ENCODE measurements around the gene KCNQ2.
A peak's percentile ranks its signal among the peaks of the same experiment; 100 is the strongest.
"Not testable (repeated sequence)": the region's sequence is repeated elsewhere in the genome, so short reads cannot be mapped to it uniquely, and the experiment has no call there.

KCNQ2 gene

GRCh38 chr20:63381781-63382431 is 90.5 kb downstream of the KCNQ2 start:
- DNase-seq: peak; percentile 90

- no peak for DNase-seq
These were observed 92.0 kb downstream of the KCNQ2 start for GRCh38 chr20:63380346-63380870.

- not testable (repeated sequence) for DNase-seq
These were observed 92.6 kb downstream of the KCNQ2 start for GRCh38 chr20:63379872-63380271.

- DNase-seq: no peak
These were observed 93.2 kb downstream of the KCNQ2 start for GRCh38 chr20:63379296-63379695.

DNA sequence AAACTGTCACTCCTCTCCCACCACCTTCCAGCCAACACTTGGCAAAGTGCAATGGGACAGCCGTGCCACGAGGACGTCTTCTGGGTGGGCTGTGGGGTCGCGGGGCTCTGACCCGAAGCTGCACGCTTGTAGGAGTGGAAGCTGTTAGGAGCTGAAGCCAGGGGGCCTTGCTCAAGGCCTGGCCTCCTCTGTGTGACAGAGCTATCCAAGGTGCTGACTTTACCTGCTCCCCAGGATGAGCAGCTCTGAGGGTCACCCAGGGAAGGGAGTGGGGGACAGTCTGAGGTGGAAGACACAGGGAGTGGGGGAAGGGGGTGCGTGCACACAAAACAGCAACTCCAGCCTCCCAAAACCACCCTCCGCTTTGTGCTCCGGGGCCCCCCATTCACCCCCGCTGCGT is 93.8 kb downstream of the KCNQ2 start:
- peak; percentile 56 for DNase-seq

- DNase-seq: peak; percentile 91
These were observed 94.5 kb downstream of the KCNQ2 start for GRCh38 chr20:63377951-63378381.

DNA sequence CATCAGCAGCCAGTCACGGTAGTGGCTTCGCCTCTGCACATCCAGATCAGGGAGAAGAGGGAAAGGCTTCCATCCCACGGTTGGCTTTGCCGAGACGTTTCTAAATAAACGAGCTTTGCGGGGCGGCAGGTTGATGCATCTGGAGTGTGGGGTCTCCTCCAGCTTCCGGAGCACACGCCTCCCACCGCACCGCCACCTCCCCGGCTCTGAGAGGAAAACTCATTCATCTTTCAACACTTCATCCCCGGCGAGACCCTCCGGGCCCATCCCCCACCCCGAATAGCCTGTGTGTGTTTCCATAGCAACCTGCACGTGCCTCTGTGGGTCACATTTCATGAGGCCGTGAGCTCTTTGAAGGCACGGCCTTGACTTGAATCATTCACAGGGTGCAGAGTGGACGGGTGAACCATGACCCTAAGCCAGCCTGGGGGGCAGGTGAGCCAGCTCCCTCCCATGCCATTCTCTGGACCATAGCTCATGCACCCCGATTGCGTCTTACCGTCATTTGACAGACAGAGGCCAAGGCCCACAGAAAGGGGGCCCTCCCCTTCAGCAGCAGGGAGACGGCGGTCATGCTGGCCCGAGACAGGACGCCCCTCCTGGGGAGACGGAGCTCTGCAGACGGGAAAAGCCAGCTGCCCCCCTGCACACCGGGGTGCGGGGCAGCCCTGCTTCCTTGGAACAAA is 95.1 kb downstream of the KCNQ2 start:
- peak; percentile 94 for DNase-seq

DNA sequence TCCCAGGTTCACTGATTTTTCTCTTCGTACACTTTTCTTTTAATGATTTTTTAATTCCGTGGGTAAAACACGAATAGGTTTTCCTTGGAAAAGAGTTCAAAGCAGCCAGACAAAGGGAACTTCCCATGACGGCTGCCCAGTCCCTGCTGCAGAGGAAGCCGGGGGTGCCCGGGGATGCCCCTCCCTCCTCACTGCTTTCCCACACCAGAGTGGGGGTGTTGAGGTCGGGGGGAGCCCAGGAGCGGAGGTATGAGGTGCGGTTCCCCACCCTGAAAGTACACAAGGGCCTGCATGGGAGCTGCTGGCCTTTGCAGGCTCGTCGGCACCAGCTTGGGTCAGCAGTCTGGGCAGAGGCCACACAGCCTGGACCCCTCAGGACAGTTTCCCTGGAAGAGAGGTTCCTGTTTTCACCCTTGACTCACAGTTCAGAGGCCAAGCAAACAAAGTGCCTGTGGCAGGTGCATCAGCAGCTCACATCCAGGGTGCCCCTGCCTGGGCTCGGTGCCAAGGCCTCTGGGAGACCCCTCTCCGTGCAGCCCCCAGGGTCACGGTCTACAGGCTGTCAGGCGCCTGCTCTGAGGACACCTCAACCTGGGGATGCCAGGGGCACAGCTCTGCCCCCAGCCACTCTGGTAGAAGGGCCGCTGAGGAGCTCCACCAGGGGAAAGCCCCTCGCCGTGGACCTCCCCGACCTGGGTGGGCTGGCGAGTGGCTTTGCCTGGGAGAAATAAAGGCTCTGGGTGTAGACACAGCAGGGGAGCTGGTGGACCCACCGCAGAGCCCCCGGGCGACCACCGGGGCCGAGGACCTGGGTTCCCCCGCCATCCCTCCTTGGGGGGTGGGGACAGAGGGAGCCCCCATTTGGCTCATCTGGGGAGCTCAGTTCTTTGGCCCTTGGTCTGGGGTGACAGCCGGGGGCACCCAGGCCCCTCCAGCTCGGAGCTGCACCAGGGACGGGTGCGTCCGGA is 95.9 kb downstream of the KCNQ2 start:
- DNase-seq: peak; percentile 43

GRCh38 chr20:63375438-63375837 is 97.0 kb downstream of the KCNQ2 start:
- no peak for DNase-seq

DNA sequence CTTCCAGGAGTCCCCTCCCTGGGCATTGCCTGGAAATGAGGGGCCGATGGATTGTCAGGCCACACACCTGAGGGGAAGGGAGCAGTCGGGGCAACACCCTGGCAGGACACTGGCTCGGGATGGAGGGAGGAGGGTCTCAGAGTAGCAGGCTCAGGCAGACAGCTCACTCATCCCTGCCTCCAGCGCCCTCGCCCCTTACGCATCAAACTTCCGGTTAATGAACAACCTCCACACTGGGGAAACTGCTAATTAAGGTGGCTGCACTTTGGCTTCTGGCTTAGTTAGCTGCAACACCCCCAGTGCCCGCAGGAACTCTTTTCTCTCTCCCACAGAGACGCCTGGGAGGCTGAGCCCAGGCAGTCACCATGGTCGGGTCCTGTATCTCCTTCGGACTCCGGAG is 98.0 kb downstream of the KCNQ2 start:
- DNase-seq: no peak

- no peak for DNase-seq
These were observed 98.5 kb downstream of the KCNQ2 start for GRCh38 chr20:63373996-63374395.

GRCh38 chr20:63372971-63373885 is 99.2 kb downstream of the KCNQ2 start:
- peak; percentile 39 for DNase-seq

GRCh38 chr20:63371291-63371865 is 101.1 kb downstream of the KCNQ2 start:
- DNase-seq: peak; percentile 47

GRCh38 chr20:63370618-63371187 is 101.8 kb downstream of the KCNQ2 start:
- DNase-seq: no peak

- no peak for DNase-seq
These were observed 102.5 kb downstream of the KCNQ2 start for GRCh38 chr20:63369724-63370617.

- no peak for DNase-seq
These were observed 103.4 kb downstream of the KCNQ2 start for GRCh38 chr20:63369024-63369530.

DNA sequence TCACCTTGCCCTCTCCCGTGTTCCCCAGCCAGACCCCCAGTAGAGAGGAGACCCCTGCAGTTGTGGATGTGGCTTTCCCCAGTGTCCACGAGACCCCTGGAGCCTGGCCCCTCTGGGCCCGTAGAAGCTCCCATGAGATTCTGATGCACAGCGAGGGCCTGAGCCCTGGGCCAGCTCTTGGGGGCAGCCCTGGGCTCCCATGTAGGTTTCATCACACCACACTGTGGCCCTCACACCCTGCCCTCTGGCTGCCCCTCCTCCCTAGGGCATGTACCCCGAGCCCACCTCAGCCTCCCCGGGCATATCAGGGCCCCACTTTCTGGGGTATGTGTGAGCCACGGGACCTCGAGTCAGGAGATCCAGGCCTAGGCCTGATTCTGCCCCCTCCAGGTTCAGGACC is 104.3 kb downstream of the KCNQ2 start:
- no peak for DNase-seq

DNA sequence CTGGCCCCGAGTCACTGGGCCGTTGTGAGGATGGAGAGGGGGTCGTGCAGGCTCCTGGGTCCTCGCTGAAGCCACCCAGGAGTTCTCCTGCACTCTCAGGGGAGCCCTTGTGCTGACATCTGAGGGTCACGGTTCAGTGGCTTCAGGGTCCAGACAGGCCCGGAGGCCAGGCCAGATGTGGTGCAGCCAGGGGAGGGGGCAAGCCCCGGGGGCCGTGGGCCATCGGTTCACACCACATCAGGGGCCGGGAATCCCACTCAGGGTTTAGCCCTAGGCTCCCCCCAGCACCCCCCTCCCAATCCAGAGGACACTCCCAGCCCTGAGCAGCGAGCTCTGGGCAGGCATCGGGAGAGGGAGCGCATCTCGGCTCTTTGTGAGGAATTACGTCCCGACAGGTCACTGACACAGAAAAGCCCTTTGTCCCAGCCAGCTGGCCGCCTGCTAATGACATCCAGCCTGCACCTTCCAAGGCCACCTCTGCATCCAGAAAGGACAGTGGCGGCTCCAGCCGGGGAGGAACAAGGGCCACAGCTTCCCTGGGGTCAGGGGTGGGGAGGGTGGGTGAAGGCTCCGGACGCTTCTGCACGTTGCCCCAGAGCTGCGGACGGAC is 104.9 kb downstream of the KCNQ2 start:
- DNase-seq: peak; percentile 71

Data from retina (tissue), 1 donor.